HG03354 (cell line): Measurements from ENCODE around the gene TMEM247.
"Not testable (repeated sequence)": the region's sequence is repeated elsewhere in the genome, so short reads cannot be mapped to it uniquely, and the experiment has no call there.

Experiments used
- ATAC-seq: cut with Tn5 transposase; IDR thresholded peaks from one replicate; pipeline ENCODE4 v1.9.1; 2021; ENCODE audit warnings: mild to moderate bottlenecking; ENCODE audit not compliant: unreplicated experiment, poor library complexity, severe bottlenecking

The TMEM247 gene

GRCh38 chr2:46456789-46457188 is 22.6 kb upstream of the TMEM247 start:
- ATAC-seq, result no peak

GRCh38 chr2:46458763-46459500 is 20.4 kb upstream of the TMEM247 start:
- ATAC-seq, result no peak

- no peak for ATAC-seq
Measured at GRCh38 chr2:46459694-46460093, 19.7 kb upstream of the TMEM247 start.

- ATAC-seq, result no peak
Measured at GRCh38 chr2:46460241-46460921, 19.0 kb upstream of the TMEM247 start.

- no peak for ATAC-seq
Measured at GRCh38 chr2:46461011-46461674, 18.2 kb upstream of the TMEM247 start.

GRCh38 chr2:46461709-46462171 is 17.6 kb upstream of the TMEM247 start:
- ATAC-seq, result no peak

- no peak for ATAC-seq
Measured at GRCh38 chr2:46462936-46463335, 16.4 kb upstream of the TMEM247 start.

GRCh38 chr2:46469116-46469515 is 10.2 kb upstream of the TMEM247 start:
- ATAC-seq, result no peak

GRCh38 chr2:46469700-46470099 is 9.7 kb upstream of the TMEM247 start:
- no peak for ATAC-seq

GRCh38 chr2:46470114-46470628 is 9.2 kb upstream of the TMEM247 start:
- no peak for ATAC-seq

- ATAC-seq, result no peak
Measured at GRCh38 chr2:46471019-46471583, 8.3 kb upstream of the TMEM247 start.

GRCh38 chr2:46471697-46472096 is 7.7 kb upstream of the TMEM247 start:
- no peak for ATAC-seq

- ATAC-seq, result not testable (repeated sequence)
Measured at GRCh38 chr2:46472165-46472564, 7.2 kb upstream of the TMEM247 start.

- not testable (repeated sequence) for ATAC-seq
Measured at GRCh38 chr2:46477462-46477861, 1.9 kb upstream of the TMEM247 start.

- no peak for ATAC-seq
Measured at GRCh38 chr2:46477925-46478324, 1.4 kb upstream of the TMEM247 start.

- no peak for ATAC-seq
Measured at GRCh38 chr2:46480562-46480961, 1.2 kb downstream of the TMEM247 start.

GRCh38 chr2:46481198-46482193 is 2.1 kb downstream of the TMEM247 start:
- no peak for ATAC-seq

- ATAC-seq, result no peak
Measured at GRCh38 chr2:46482490-46482889, 3.1 kb downstream of the TMEM247 start.

GRCh38 chr2:46485002-46485401 is 5.6 kb downstream of the TMEM247 start:
- ATAC-seq, result no peak
